Brain microvascular endothelial cell (primary cell): ENCODE results near the gene PINLYP.

Source experiments
- DNase-seq: peaks from one replicate; pipeline ENCODE4 v3.0.0-alpha.2; 2020
- H3K27ac ChIP-seq: fragments of 250-450 bp; sonication (Bioruptor Pico); 2 replicates; pipeline ENCODE4 v1.5.1; 2020; ENCODE audit warnings: mild to moderate bottlenecking, moderate library complexity
- H3K27me3 ChIP-seq: fragments of 250-450 bp; sonication (Bioruptor Pico); replicated peaks from 2 replicates; pipeline ENCODE4 v1.5.1; 2020; ENCODE audit warnings: mild to moderate bottlenecking
- H3K36me3 ChIP-seq: fragments of 250-450 bp; sonication (Bioruptor Pico); replicated peaks from 2 replicates; pipeline ENCODE4 v1.5.1; 2020; ENCODE audit warnings: mild to moderate bottlenecking
- H3K4me3 ChIP-seq: 2 replicates; pipeline ENCODE4 v1.5.1; 2011; ENCODE audit warnings: low read depth, mild to moderate bottlenecking, control low read depth, low read length, moderate library complexity
- CTCF ChIP-seq: IDR thresholded peaks from 2 replicates; pipeline ENCODE4 v1.5.1; 2011; ENCODE audit warnings: low read depth, mild to moderate bottlenecking, moderate library complexity, low read length, control low read depth, inconsistent platforms; ENCODE audit errors: missing control alignments
- in situ Hi-C: cut with HindIII; loops from 2 replicates; pipeline ENCODE4 v1.10.0; 2017; ENCODE audit warnings: low sequenced_read_pairs, low pct_ligation_motif_present

PINLYP gene

GRCh38 chr19:43616306-43616705 lies 40.7 kb downstream of the PINLYP start:
- no peak overlapping the region for H3K27ac ChIP-seq
- in situ Hi-C loops, result no loop called here
- no peaks in the 10 kb centered on the region for H3K27me3 ChIP-seq
- no peak overlapping the region for H3K4me3 ChIP-seq
- TF ChIP-seq CTCF, result no peak
- DNase-seq, result no peak
- no peaks in the 10 kb centered on the region for H3K36me3 ChIP-seq

- H3K36me3 ChIP-seq, result no peaks in the 10 kb centered on the region
- DNase-seq, result no peak
- in situ Hi-C loops, result no loop called here
- no peak overlapping the region for H3K4me3 ChIP-seq
- no peak overlapping the region for H3K27ac ChIP-seq
- no peaks in the 10 kb centered on the region for H3K27me3 ChIP-seq
- no peak for TF ChIP-seq CTCF
These were observed 41.4 kb downstream of the PINLYP start for GRCh38 chr19:43616954-43617353.

- H3K36me3 ChIP-seq, result no peaks in the 10 kb centered on the region
- DNase-seq, result peak; percentile 36
- in situ Hi-C loops, result no loop called here
- no peak for TF ChIP-seq CTCF
- H3K4me3 ChIP-seq, result peak overlapping the region; percentile 79
- H3K27me3 ChIP-seq, result no peaks in the 10 kb centered on the region
- H3K27ac ChIP-seq, result peak overlapping the region; percentile 90
These were observed 43.3 kb downstream of the PINLYP start for GRCh38 chr19:43618921-43619261.

- TF ChIP-seq CTCF, result peak; percentile 1
- H3K27me3 ChIP-seq, result no peaks in the 10 kb centered on the region
- no peaks in the 10 kb centered on the region for H3K36me3 ChIP-seq
- H3K4me3 ChIP-seq, result peak within 1 kb of the TSS; percentile 79
- DNase-seq, result peak; percentile 84
- in situ Hi-C loops, result no loop called here
- peak within 1 kb of the TSS; percentile 90 for H3K27ac ChIP-seq
These were observed 43.9 kb downstream of the PINLYP start, which contains the start of gene ZNF428 for GRCh38 chr19:43619262-43620060. Gene ZNF428 (minus strand): TSS chr19:43619629. CDS start chr19:43614304, 5,325 bp downstream.

GRCh38 chr19:43620061-43621001 lies 44.7 kb downstream of the PINLYP start:
- DNase-seq, result no peak
- no peak for TF ChIP-seq CTCF
- Histone ChIP-seq H3K4me3 (peak overlapping the region; percentile 79), H3K27me3 (no peaks in the 10 kb centered on the region), H3K27ac (peak overlapping the region; percentile 90), H3K36me3 (no peaks in the 10 kb centered on the region)
- in situ Hi-C loops, result no loop called here
